Transverse colon (tissue), 4 donors: Measurements from ENCODE around the gene AFG1L. TPM values are rescaled to one million over a fixed set of nuclear protein-coding genes. Genes with fewer than 3 reads are reported as not detected.

ENCODE experiments used
- DNase-seq: peaks from one replicate; pipeline ENCODE4 v3.0.0-alpha.2; 2019
- H3K27ac ChIP-seq, 4 donors: fragments of 200-600 bp; sonication (generic); 2 replicates each; pipeline ENCODE4 v1.5.1; 2016 to 2018; ENCODE audit warnings: inconsistent platforms in 4 of 4
- H3K27me3 ChIP-seq: fragments of 200-600 bp; sonication (generic); 2 replicates; pipeline ENCODE4 v1.5.1; 2017; ENCODE audit warnings: inconsistent platforms
- H3K36me3 ChIP-seq, 4 donors: fragments of 200-600 bp; sonication (generic); 2 replicates each; pipeline ENCODE4 v1.5.1; 2017 to 2019; ENCODE audit warnings: inconsistent platforms in 4 of 4
- H3K4me1 ChIP-seq, 4 donors: fragments of 200-600 bp; sonication (generic); 2 replicates each; pipeline ENCODE4 v1.5.1; 2017 to 2020; ENCODE audit warnings: inconsistent platforms in 4 of 4
- H3K4me3 ChIP-seq, 4 donors: fragments of 200-600 bp; sonication (generic); 1 replicate in 1 of 4; 2 replicates in 3 of 4; pipeline versions ENCODE4 v1.5.1 to v1.6.1; 2017 to 2019; ENCODE audit warnings: inconsistent platforms in 4 of 4
- H3K9me3 ChIP-seq, 2 donors: fragments of 200-600 bp; sonication (generic); 2 replicates each; pipeline ENCODE4 v1.5.1; 2017 to 2019; ENCODE audit warnings: inconsistent platforms in 2 of 2
- CTCF ChIP-seq, 5 experiments: fragments of 200-600 bp in 3 of 5; fragments of 450-650 bp in 2 of 5; sonication (generic) in 3 of 5; IDR thresholded peaks; 1 replicate in 2 of 5; 2 replicates in 3 of 5; pipeline ENCODE4 v1.5.1; 2016 to 2017; ENCODE audit warnings: antibody characterized with exemption in 5 of 5, inconsistent platforms in 3 of 5, mild to moderate bottlenecking in 2 of 5, moderate library complexity in 1 of 5
- EP300 ChIP-seq: sonication (generic); formaldehyde crosslinking; IDR thresholded peaks from one replicate; pipeline ENCODE4 v1.6.1; 2017; ENCODE audit warnings: antibody characterized with exemption, low read depth
- POLR2A ChIP-seq: fragments of 450-650 bp; IDR thresholded peaks from one replicate; pipeline ENCODE4 v1.6.1; 2016; ENCODE audit warnings: antibody characterized with exemption, mild to moderate bottlenecking, moderate library complexity
- POLR2AphosphoS5 ChIP-seq, 3 donors: sonication (generic); formaldehyde crosslinking; IDR thresholded peaks; one replicate each; pipeline ENCODE4 v1.6.1; 2016; ENCODE audit warnings: antibody characterized with exemption in 3 of 3
- WGBS, 2 donors: methylation state at CpG; one replicate each; pipeline ENCODE4 v1.1.5; 2018; ENCODE audit warnings: low coverage in 1 of 2; 5-methylcytosine and 5-hydroxymethylcytosine counted together
- in situ Hi-C, 4 donors: fragments of 200-750 bp; cut with MboI; loops; one replicate each; pipeline versions ENCODE4 v1.15.0 to v1.15.1; 2017; ENCODE audit warnings: low sequenced_read_pairs in 3 of 4, low pct_ligation_motif_present in 1 of 4, low pct_unique_long_range_greater_than_20kb in 1 of 4
- intact Hi-C: fragments of 100-400 bp; cut with DNase I; formaldehyde crosslinking; loops from one replicate; pipeline ENCODE4 v1.15.1; 2023; ENCODE audit warnings: low total_unique reads
- total RNA-seq, 4 donors: library from RNA; depleted of rRNA; stranded (reverse); fragments of >200 nt; gene quantifications; one replicate each; pipeline ENCODE4 v1.1.0, GENCODE V29; 2016

Gene AFG1L
- total RNA-seq, 4 donors from 2014 or later = 2.2 to 22.5 (median 5.5) TPM

GRCh38 chr6:108348655-108349349 is 53.9 kb downstream of the AFG1L start:
- intact Hi-C loops = no loop called here
- in situ Hi-C loops = no loop called here
- no peak overlapping the region for H3K27ac ChIP-seq

GRCh38 chr6:108350528-108350927 is 55.7 kb downstream of the AFG1L start:
- no peaks in the 10 kb centered on the region for H3K4me1 ChIP-seq
- WGBS, 2 donors = 56 to 97% methylated on average over 1 of the region's 1 CpG
- no peak overlapping the region for H3K4me3 ChIP-seq
- DNase-seq = no peak
- H3K9me3 ChIP-seq = no peaks in the 10 kb centered on the region
- in situ Hi-C loops = no loop called here
- intact Hi-C loops = no loop called here
- TF ChIP-seq POLR2AphosphoS5 (IDR thresholded peaks at IDR 0.05) (no peak), EP300 (no peak)
- H3K36me3 ChIP-seq = no peaks in the 10 kb centered on the region
- H3K27ac ChIP-seq = no peak overlapping the region
- H3K27me3 ChIP-seq = no peaks in the 10 kb centered on the region

More at GRCh38 chr6:108348655-108349349, 53.9 kb downstream of the AFG1L start:
- 78 to 79% methylated on average over 3 to 5 of the region's 5 CpGs for WGBS, 2 donors
- Histone ChIP-seq H3K36me3 (no peaks in the 10 kb centered on the region), H3K27me3 (no peaks in the 10 kb centered on the region), H3K4me1 (no peaks in the 10 kb centered on the region), H3K4me3 (no peak overlapping the region), H3K9me3 (no peaks in the 10 kb centered on the region)
- TF ChIP-seq CTCF (IDR thresholded peaks at IDR 0.05) (no peak), POLR2A (no peak), EP300 (no peak), POLR2AphosphoS5 (IDR thresholded peaks at IDR 0.05) (no peak)
- no peak for DNase-seq

- 100% methylated on average over 1 of the region's 1 CpG for WGBS, 2 donors
- H3K27me3 ChIP-seq = no peaks in the 10 kb centered on the region
- H3K27ac ChIP-seq = no peak overlapping the region
- no peaks in the 10 kb centered on the region for H3K4me1 ChIP-seq
- in situ Hi-C loops = no loop called here
- H3K4me3 ChIP-seq = no peak overlapping the region
- no peak for DNase-seq
- H3K9me3 ChIP-seq = no peaks in the 10 kb centered on the region
- intact Hi-C loops = no loop called here
- H3K36me3 ChIP-seq = peaks cover 0 to 8% (median 0%) of the 10 kb centered on the region in 4 donors
- no peak for TF ChIP-seq EP300
- TF ChIP-seq POLR2A = no peak
- TF ChIP-seq POLR2AphosphoS5 (IDR thresholded peaks at IDR 0.05) = no peak
- no peak for TF ChIP-seq CTCF (IDR thresholded peaks at IDR 0.05)
These were observed 59.0 kb downstream of the AFG1L start for GRCh38 chr6:108353853-108354252.

GRCh38 chr6:108355120-108355519 is 60.3 kb downstream of the AFG1L start:
- DNase-seq = no peak

More at GRCh38 chr6:108355120-108355519, 60.3 kb downstream of the AFG1L start:
- no peaks in the 10 kb centered on the region for H3K4me1 ChIP-seq
- H3K9me3 ChIP-seq = no peaks in the 10 kb centered on the region
- intact Hi-C loops = no loop called here
- H3K27ac ChIP-seq = no peak overlapping the region
- in situ Hi-C loops = no loop called here
- no peaks in the 10 kb centered on the region for H3K27me3 ChIP-seq
- WGBS, 2 donors = 80 to 88% methylated on average over 2 of the region's 2 CpGs
- no peak overlapping the region for H3K4me3 ChIP-seq
- H3K36me3 ChIP-seq = peaks cover 0 to 8% (median 0%) of the 10 kb centered on the region in 4 donors
- TF ChIP-seq EP300 (no peak), CTCF (IDR thresholded peaks at IDR 0.05) (no peak), POLR2AphosphoS5 (IDR thresholded peaks at IDR 0.05) (no peak), POLR2A (no peak)
